AG08396 (cell line): Measurements from ENCODE around the gene ZSWIM4.

Experiments
- DNase-seq: peaks from one replicate; pipeline ENCODE4 v3.0.0; 2012; ENCODE audit warnings: low spot score, mixed read lengths

ZSWIM4 gene

GRCh38 chr19:13834244-13835069 lies 39.2 kb downstream of the ZSWIM4 start:
- peak; percentile 64 for DNase-seq

GRCh38 chr19:13835791-13836723 lies 40.8 kb downstream of the ZSWIM4 start:
- no peak for DNase-seq

DNA sequence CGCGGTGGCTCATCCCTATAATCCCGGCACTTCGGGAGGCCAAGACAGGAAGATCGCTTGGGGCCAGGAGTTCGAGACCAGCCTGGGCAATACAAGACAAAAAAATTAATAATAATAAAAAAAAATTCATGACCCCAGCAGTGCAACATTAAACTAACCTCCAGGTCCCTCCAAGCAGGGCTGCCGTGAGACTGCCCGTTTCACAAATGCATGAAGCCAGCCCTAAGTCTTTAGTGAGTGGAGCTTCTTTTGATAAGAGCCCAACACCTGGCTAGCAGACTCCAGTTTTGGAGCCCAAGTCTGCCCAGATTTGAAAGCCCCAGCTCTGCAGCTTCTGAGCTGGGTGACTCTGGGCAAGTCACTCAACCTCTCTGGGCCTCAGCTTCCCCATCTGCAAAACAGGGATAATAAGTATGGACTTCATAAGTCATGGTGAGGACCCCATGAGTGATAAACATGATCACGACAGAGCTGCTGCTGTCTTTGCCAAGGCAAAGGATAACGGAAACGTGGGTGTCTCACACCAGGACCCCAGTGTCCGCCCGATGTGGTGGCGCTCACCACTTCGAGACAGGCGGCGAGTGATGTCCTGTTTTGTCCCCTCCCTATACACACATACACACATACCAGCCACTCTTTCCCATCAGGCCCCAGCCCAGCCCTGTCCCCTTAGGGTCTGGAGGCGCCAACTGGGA lies 43.3 kb downstream of the ZSWIM4 start:
- no peak for DNase-seq

GRCh38 chr19:13839130-13839937 lies 44.1 kb downstream of the ZSWIM4 start:
- DNase-seq, result peak; percentile 79

DNA sequence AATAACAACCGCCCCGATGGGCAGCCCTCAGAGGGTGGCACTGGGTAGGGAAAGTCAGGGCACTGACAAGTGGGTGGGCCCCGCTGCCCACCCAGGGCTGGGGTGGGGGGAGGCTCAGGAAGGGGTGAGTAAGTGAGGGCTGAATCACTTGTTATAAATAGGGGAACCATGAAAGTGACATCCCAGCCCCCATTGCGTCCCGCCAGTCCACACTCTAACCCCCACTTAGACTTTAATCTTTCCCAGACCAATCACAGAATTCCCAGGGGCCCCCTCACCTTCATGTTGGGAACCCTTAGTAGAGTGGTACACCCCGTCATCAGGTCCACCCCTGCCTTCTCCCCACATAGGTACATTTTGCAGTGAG lies 44.7 kb downstream of the ZSWIM4 start:
- peak; percentile 62 for DNase-seq

- DNase-seq, result peak; percentile 66
Measured at GRCh38 chr19:13840305-13841085, 45.3 kb downstream of the ZSWIM4 start.

DNA sequence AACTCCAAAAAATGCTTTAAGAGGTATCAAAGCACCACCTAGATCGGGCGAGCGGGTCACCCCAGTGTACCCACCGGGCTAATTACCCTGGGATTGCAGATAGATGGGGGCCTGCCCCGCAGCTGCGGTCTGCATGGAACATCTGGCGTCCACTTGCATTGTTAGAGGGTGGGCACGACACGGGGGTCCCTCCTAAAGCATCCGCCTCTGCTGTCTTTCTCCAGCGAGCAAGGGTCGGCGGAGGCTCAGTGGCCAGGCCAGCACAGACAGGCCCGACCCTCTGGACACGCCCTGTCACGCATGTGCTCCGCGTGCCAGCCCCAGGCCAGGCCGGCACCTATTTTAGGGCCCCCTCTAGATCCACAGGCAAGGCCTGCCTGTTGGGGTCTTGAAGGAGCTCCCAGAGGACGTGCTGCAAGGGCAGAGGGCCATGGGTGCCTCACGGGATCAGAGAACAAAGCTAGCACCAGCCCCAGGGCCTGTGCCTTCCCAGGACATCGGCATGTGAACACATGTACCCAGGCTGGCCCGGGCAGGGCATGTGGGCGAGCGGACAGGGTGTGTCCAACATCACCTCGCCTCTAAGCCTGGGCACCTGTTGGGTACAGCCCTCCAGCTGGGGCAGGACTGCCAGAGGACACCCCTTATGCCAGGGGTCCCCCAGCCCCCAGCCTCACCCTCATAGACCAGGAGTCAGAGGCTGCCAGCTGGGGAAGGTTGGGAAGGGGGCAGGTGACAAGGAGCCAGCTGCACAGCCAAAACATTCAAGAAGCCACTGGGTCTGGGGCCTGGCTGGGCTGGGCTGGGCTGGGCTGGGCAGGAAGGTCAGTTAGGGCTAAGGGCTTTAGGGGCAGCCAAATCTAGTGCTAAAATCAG lies 46.1 kb downstream of the ZSWIM4 start:
- peak; percentile 54 for DNase-seq

- DNase-seq, result no peak
Measured at GRCh38 chr19:13841962-13842290, 46.7 kb downstream of the ZSWIM4 start.

- peak; percentile 90 for DNase-seq
Measured at GRCh38 chr19:13842291-13843103, 47.3 kb downstream of the ZSWIM4 start.

DNA sequence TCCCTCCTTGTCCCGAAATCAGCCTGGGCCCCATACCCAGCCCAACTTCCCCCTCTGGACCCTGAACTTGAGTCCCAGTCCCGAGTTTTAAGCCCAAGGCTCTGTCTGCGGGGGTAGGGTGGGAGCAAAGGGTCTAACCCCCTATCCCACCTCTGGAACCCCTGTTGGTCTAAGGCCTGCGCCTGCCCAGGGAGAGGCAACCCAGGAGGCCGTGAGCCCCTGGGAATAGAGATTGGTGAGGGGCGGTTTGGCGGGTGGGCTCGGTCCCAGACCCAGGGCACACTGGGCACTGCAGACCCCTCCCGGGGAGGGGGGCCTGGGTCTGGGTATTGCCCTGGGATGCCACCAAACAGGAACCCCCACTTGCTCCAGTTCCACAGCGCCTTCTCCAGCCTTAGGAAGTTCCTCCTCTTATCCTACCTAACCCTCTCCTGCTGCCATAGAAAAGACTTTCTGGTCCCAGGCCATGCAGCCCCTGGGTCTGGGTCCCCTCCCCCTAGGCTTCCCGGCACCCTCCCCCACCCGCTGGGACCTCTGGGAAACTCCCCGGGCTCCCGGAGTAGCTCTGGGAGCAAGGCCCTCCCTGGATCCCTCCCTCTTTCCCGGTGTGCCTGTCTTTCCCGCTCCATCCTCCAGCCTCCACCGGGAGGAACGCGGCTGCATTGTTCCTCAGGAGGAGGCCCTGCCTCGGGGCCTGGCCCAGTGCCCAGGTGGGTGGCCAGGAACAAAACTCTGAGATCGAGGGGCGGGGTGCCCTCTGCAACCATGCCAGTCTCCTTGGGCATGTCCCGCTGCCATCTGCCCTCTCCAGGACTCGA lies 48.1 kb downstream of the ZSWIM4 start:
- peak; percentile 31 for DNase-seq

DNA sequence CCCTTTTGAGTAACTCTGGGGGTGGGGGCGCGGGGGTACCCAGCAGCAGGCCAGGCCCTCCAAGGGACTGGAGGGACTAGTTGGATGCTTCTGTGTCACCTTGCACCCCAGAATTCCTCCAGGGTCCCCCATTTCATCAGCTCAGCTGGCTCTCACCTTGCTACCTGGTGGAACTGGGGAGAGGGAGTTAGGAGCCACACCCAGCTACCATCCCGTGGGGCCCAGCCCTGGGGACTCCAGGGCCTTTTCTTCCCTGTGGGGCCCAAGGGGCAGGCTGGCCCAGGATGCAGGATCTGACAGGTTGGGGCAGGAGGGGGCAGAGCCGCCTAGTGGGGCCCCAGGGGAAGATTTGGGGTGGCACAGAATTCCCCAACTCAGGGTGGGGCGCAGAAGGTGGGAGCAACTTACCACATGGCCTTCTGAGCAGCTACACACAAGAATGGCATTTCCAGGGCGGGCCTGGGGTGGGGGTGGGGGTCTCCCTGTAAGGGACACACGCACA lies 48.9 kb downstream of the ZSWIM4 start:
- DNase-seq, result no peak

DNA sequence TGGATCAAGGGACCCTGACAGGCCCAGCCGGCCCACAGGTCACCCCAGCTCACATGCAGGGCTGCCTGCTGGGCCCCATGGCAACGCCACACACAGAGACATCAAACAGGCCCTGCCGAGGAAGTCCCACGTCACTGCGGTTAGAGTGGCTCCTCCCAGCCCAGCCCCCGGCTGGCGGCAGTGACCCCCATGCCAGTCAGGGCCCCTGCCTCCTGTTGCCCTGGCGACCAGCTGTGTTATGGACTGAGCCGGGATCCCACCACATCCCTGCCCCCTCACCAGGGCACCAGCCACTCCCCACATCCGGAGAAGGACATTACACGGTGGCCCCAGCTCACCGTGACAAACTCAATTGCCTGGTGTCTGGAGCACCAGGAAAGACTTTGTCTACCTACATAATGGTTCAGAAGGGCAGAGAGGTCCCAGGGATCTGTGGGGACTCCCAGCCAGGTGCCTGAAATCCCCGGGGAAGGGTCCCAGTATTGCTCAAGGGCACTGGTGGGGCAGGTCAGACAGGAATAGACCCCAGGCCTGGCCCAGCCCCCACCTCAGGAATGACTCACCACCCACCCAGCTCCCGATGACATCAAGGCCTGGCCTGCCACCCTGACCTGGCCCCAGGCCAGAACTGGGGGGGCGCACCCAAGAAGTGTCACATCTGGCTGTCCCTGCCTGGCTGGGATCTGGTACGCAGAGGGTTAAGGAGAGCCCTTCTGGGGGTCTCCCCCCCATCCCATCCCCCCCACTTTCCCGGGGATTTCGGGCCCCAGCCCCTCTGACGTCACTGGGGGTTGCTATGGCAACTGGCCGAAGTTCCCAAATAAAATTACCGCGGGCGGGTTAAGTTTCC lies 51.5 kb downstream of the ZSWIM4 start:
- peak; percentile 93 for DNase-seq

DNA sequence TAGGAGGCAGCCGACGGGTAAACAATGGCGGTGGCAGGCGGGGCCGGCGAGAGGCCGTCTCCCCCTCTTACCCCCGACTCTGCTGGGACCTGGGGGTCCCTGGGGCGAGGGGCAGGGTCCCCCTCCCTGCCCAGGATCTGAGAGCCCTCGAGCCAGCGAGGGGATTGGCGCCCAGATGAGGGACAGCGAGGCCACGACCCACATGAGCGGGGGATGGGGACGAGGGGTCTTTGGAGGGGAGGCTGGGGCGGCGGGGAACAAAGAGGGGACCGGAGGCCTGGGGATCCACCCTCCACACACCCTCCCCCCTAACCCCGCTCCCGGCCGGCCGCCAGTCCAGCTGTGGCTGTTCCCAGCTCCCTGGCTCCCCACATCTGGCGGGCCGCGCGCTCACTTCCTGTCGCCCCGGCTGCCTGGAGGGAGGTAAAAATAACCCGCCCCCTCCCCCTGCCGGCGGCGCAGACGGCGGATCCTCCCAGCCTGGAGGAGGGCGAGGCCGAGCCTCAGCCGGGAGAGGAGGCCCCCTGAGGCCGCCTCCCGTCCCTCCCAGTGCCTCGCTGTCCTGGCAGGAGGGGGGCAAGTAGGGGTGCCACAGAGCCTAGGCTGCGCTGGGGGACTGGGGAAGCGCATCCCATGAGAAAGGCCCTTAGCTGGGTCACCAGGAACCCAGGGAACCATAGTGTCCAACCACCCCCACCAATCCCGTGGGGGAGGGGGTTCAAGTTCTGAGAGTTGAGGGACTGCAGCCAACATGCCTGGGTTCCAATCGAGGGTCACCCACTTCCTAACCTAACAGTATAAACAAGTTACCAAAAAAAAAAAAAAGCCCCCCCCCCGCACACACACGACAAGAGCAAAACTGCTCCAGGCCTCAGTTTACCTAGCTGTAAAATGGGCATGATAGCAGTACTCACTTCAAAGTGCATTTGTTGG lies 52.4 kb downstream of the ZSWIM4 start:
- DNase-seq, result peak; percentile 87

DNA sequence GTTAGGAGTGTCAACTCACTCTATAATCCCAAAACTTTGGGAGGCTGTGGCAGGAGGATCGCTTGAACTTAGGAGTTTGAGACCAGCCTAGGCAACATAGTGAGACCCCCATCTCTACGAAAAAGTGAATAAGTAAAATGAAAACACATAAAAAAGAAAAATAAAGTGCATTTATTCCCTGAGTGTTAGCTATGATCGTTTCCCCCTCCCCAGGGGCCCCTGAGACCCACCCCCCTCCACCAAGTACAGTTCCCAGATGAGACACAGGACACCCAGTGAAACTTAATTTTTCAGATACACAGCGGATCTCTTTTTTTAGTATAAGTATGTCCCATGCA lies 53.1 kb downstream of the ZSWIM4 start:
- no peak for DNase-seq

- peak; percentile 5 for DNase-seq
Measured at GRCh38 chr19:13848798-13849676, 53.8 kb downstream of the ZSWIM4 start.
